KBM-7 (cell line): ENCODE measurements around the gene DGKI.

ENCODE experiments used
- DNase-seq: peaks from one replicate; pipeline ENCODE4 v3.0.0-alpha.2; 2015
- in situ Hi-C: fragments of 300-500 bp; cut with MboI; formaldehyde crosslinking; loops from 2 replicates; pipeline ENCODE4 v1.14.3; 2020; ENCODE audit warnings: low sequenced_read_pairs, low pct_unique_long_range_greater_than_20kb, mixed read lengths

Gene DGKI

GRCh38 chr7:137544453-137545058, 302.2 kb downstream of the DGKI start:
- in situ Hi-C loops = no loop called here
- no peak for DNase-seq

GRCh38 chr7:137539111-137539715, 307.6 kb downstream of the DGKI start:
- in situ Hi-C loops = no loop called here

GRCh38 chr7:137538361-137538762, 308.4 kb downstream of the DGKI start:
- in situ Hi-C loops = no loop called here
- DNase-seq = no peak

More at GRCh38 chr7:137539111-137539715, 307.6 kb downstream of the DGKI start:
- no peak for DNase-seq

- no peak for DNase-seq
- in situ Hi-C loops = no loop called here
Measured at GRCh38 chr7:137535579-137535978, 311.2 kb downstream of the DGKI start.

GRCh38 chr7:137531671-137532070, 315.1 kb downstream of the DGKI start:
- no peak for DNase-seq
- in situ Hi-C loops = no loop called here

GRCh38 chr7:137527634-137528033, 319.1 kb downstream of the DGKI start:
- in situ Hi-C loops = no loop called here
- DNase-seq = no peak

GRCh38 chr7:137523171-137523570, 323.6 kb downstream of the DGKI start:
- in situ Hi-C loops = no loop called here
- no peak for DNase-seq

GRCh38 chr7:137521451-137521850, 325.3 kb downstream of the DGKI start:
- DNase-seq = no peak
- in situ Hi-C loops = no loop called here

GRCh38 chr7:137519947-137520346, 326.8 kb downstream of the DGKI start:
- no peak for DNase-seq
- in situ Hi-C loops = no loop called here

GRCh38 chr7:137519181-137519691, 327.5 kb downstream of the DGKI start:
- in situ Hi-C loops = no loop called here
- DNase-seq = no peak

GRCh38 chr7:137513091-137513490, 333.7 kb downstream of the DGKI start:
- DNase-seq = no peak
- in situ Hi-C loops = no loop called here

GRCh38 chr7:137507096-137507495, 339.7 kb downstream of the DGKI start:
- no peak for DNase-seq

GRCh38 chr7:137506031-137506430, 340.7 kb downstream of the DGKI start:
- no peak for DNase-seq
- in situ Hi-C loops = no loop called here

More at GRCh38 chr7:137507096-137507495, 339.7 kb downstream of the DGKI start:
- in situ Hi-C loops = no loop called here

GRCh38 chr7:137501562-137501961, 345.2 kb downstream of the DGKI start:
- no peak for DNase-seq
- in situ Hi-C loops = no loop called here

- no peak for DNase-seq
- in situ Hi-C loops = no loop called here
Measured at GRCh38 chr7:137492889-137493288, 353.9 kb downstream of the DGKI start.

GRCh38 chr7:137489880-137490279, 356.9 kb downstream of the DGKI start:
- in situ Hi-C loops = no loop called here
- no peak for DNase-seq

GRCh38 chr7:137488038-137488437, 358.7 kb downstream of the DGKI start:
- DNase-seq = no peak
- in situ Hi-C loops = no loop called here

- in situ Hi-C loops = no loop called here
- no peak for DNase-seq
Measured at GRCh38 chr7:137485818-137486217, 361.0 kb downstream of the DGKI start.

GRCh38 chr7:137484326-137484725, 362.4 kb downstream of the DGKI start:
- no peak for DNase-seq
- in situ Hi-C loops = no loop called here

GRCh38 chr7:137482466-137482865, 364.3 kb downstream of the DGKI start:
- in situ Hi-C loops = no loop called here
- DNase-seq = no peak

GRCh38 chr7:137480824-137481365, 365.9 kb downstream of the DGKI start:
- no peak for DNase-seq
- in situ Hi-C loops = no loop called here
